ENCODE data around the gene NDUFS1. TPM values are rescaled to one million over a fixed set of nuclear protein-coding genes. Genes with fewer than 3 reads are reported as not detected.

NDUFS1 gene
- total and polyA plus RNA-seq, 3 donors from 2014 or later, result 73.1 to 86.8 (median 75.8) TPM

- H3K27me3 ChIP-seq, result no peaks in the 10 kb centered on the region
- H3K27ac ChIP-seq, result no peak overlapping the region
- no peaks in the 10 kb centered on the region for H3K9me3 ChIP-seq
- WGBS, 2 donors, result 80 to 89% methylated on average over 1 of the region's 1 CpG
- H3K4me3 ChIP-seq, result no peak overlapping the region
- no peaks in the 10 kb centered on the region for H3K36me3 ChIP-seq (ENCODE audit: low read depth, missing control alignments)
- no peak for DNase-seq
- intact Hi-C loops (cut with DNase I; ENCODE audit: low total_unique reads), result no loop called here
- H3K4me1 ChIP-seq, result no peaks in the 10 kb centered on the region
- TF ChIP-seq POLR2A (IDR thresholded peaks at IDR 0.05) (no peak), CTCF (IDR thresholded peaks at IDR 0.05) (no peak)
Observed at GRCh38 chr2:206149330-206149729, 9.9 kb downstream of the NDUFS1 start.

- TF ChIP-seq POLR2A (IDR thresholded peaks at IDR 0.05), result no peak
- TF ChIP-seq CTCF (IDR thresholded peaks at IDR 0.05), result no peak
- H3K27ac ChIP-seq, result no peak overlapping the region
- no peaks in the 10 kb centered on the region for H3K4me1 ChIP-seq
- intact Hi-C loops (cut with DNase I; ENCODE audit: low total_unique reads), result no loop called here
- no peaks in the 10 kb centered on the region for H3K9me3 ChIP-seq
- 69 to 73% methylated on average over 5 of the region's 5 CpGs for WGBS, 2 donors
- DNase-seq, result no peak
- no peaks in the 10 kb centered on the region for H3K36me3 ChIP-seq (ENCODE audit: low read depth, missing control alignments)
- H3K27me3 ChIP-seq, result no peaks in the 10 kb centered on the region
- H3K4me3 ChIP-seq, result no peak overlapping the region
Observed at GRCh38 chr2:206145665-206146064, 13.6 kb downstream of the NDUFS1 start.

GRCh38 chr2:206144383-206144782, 14.9 kb downstream of the NDUFS1 start:
- intact Hi-C loops (cut with DNase I; ENCODE audit: low total_unique reads), result no loop called here

GRCh38 chr2:206143451-206143850, 15.8 kb downstream of the NDUFS1 start:
- H3K9me3 ChIP-seq, result no peaks in the 10 kb centered on the region
- no peaks in the 10 kb centered on the region for H3K4me1 ChIP-seq
- TF ChIP-seq POLR2A (IDR thresholded peaks at IDR 0.05), result no peak
- TF ChIP-seq CTCF (IDR thresholded peaks at IDR 0.05), result no peak
- no peak overlapping the region for H3K27ac ChIP-seq
- intact Hi-C loops (cut with DNase I; ENCODE audit: low total_unique reads), result no loop called here
- H3K4me3 ChIP-seq, result no peak overlapping the region
- no peaks in the 10 kb centered on the region for H3K36me3 ChIP-seq (ENCODE audit: low read depth, missing control alignments)
- no peak for DNase-seq
- H3K27me3 ChIP-seq, result no peaks in the 10 kb centered on the region
- 93 to 94% methylated on average over 4 of the region's 4 CpGs for WGBS, 2 donors

More at GRCh38 chr2:206144383-206144782, 14.9 kb downstream of the NDUFS1 start:
- DNase-seq, result no peak
- Histone ChIP-seq H3K36me3 (ENCODE audit: low read depth, missing control alignments) (no peaks in the 10 kb centered on the region), H3K4me1 (no peaks in the 10 kb centered on the region), H3K27ac (no peak overlapping the region), H3K27me3 (no peaks in the 10 kb centered on the region), H3K4me3 (no peak overlapping the region), H3K9me3 (no peaks in the 10 kb centered on the region)
- TF ChIP-seq POLR2A (IDR thresholded peaks at IDR 0.05) (no peak), CTCF (IDR thresholded peaks at IDR 0.05) (no peak)
- WGBS, 2 donors, result 88 to 90% methylated on average over 2 of the region's 2 CpGs

- H3K4me3 ChIP-seq, result no peak overlapping the region
- DNase-seq, result no peak
- no peaks in the 10 kb centered on the region for H3K36me3 ChIP-seq (ENCODE audit: low read depth, missing control alignments)
- H3K9me3 ChIP-seq, result no peaks in the 10 kb centered on the region
- intact Hi-C loops (cut with DNase I; ENCODE audit: low total_unique reads), result no loop called here
- no peaks in the 10 kb centered on the region for H3K4me1 ChIP-seq
- no peaks in the 10 kb centered on the region for H3K27me3 ChIP-seq
- no peak overlapping the region for H3K27ac ChIP-seq
- TF ChIP-seq CTCF (IDR thresholded peaks at IDR 0.05) (no peak), POLR2A (IDR thresholded peaks at IDR 0.05) (no peak)
Observed at GRCh38 chr2:206127656-206128055, 31.6 kb downstream of the NDUFS1 start.

All from testis (tissue), 3 donors.